Right hindlimb (tissue), 1 donor: ENCODE measurements around the gene NTM.

Experiments
- DNase-seq: peaks from one replicate; pipeline ENCODE4 v3.0.0-alpha.2; 2018

Gene NTM

DNA sequence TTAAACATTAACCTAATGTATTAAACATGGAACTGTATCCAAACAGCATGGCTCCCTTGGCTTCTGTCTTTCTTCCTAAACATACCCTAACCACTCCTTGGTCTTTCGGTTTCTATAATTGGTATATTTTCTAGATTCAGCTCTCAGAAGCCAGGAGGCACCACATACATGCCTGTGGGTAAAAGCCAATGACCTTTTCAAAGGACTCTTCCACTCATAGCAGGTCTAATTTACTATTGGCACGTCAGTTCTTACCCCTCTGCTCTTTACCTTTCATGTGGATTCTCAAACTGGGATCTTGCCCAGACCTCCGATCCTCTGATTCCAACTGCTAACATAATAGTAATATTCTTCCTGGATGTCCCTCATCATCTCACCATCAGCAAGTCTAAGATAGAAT is 835.1 kb downstream of the NTM start:
- DNase-seq = no peak

DNA sequence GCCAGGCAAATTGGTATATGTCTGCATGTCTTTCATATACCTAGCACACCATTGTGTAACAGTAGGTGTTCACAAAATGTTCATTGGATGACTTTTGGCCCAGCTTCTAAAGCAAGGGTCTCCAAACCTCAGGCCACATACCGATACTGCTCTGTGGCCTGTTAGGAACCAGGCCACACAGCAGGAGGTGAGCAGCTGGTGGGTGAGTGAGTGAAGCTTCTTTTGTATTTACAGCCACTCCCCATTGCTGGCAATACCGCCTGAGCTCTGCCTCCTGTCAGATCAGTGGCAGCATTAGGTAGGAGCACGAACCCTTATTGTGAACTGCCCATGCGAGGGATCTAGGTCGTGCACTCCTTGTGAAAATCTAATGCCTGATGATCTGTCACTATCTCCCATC is 836.6 kb downstream of the NTM start:
- no peak for DNase-seq

DNA sequence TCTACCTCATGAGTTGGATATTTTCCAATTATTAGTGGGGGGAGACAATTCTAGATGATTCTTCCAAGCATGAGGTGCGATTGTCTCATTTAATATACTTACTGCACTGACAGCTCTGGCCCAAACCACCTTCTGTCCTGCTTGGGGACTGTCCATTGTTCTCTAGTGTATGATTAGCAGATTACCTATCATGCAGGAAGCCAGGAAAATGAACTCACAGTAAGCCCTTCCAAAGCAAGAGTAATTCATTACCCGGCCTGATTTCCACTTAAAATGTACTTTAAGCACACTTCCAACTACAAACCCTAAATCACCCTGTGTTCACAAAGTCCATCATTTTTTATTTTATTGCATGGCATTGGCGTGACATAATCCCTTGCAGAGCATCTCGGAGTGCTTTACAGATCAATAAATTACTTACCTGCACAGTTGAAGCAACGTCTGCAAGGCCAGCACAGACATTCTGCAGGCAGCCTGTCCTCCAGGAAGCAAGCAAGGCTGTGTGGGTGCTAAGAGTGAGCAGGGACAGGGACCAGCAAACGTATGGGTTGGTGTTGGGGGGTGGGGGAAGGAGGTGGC is 838.2 kb downstream of the NTM start:
- DNase-seq = no peak

DNA sequence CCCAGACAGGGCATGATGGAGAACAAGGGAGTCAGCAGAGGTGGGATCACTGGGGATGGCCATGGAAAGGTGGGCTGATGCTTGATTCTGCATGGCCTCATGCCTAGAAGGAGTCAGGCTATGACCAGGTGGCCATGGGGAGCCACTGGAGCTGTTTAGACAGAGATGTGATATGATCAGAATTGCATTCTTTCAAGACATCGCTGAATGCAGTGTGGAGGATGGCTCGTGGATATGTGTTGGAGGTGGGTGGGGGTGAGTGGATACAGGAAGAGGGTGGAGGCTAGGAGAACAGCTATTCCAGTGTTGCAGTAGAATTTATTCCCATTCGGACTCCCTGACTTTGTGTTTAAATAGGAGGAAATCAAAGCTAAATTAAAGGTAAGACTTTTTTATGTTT is 841.1 kb downstream of the NTM start:
- DNase-seq = no peak

DNA sequence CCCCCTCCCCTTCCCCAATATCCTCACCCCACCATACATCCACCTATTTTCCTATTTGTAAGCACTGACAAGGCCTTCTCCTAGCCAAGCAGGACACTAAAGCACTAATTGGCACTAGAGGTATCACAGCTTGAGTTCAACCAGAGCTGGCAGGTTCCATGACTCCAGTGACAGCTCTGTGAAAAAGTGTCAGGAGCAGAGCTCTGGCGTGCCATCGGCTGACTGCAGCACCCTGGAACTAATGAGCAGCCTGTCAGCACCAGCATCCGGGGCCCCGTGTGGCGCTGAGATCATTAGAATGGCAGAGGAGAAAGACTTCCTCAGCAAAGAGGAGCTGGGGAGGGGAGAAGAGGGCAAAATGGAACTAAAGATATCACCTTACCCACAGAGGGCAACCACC is 847.4 kb downstream of the NTM start:
- DNase-seq = no peak

DNA sequence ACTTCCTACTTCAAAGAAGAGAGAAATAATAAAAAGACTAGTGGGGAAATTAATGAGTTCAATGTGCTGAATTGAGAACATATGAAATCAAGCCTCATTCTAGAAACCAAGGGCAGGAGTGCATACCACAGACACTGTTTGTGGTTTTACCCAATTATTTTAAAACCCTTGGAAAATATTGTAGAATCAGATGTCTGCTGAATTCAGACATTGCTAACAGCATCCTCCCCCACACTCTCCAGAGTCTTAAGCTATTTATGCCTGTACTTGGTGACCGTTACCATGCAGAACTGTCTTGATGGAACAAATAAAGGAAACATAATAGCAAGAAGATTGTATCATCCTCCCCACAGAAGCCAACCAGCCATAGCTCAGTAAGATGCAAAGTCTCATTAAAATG is 850.1 kb downstream of the NTM start:
- DNase-seq = peak; percentile 33

DNA sequence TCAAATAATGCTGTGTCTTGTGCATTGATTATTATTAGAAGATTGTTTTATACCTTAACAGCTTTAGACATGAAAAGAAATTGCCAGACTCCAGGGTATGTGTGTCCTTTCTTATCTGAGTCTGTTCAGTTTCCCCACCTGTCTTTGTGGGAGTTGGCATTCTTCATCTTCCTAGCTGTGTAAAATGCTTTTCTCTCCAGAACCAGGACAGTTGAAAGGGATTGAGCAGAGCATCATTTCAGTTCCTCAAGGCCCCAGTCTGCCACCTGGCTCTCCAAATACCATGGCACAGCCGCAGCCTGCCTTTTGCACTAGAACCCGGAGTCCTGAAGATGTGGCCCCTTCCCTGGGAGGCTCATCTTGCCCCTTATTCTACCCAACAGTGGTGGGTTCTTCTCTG is 851.9 kb downstream of the NTM start:
- DNase-seq = no peak

DNA sequence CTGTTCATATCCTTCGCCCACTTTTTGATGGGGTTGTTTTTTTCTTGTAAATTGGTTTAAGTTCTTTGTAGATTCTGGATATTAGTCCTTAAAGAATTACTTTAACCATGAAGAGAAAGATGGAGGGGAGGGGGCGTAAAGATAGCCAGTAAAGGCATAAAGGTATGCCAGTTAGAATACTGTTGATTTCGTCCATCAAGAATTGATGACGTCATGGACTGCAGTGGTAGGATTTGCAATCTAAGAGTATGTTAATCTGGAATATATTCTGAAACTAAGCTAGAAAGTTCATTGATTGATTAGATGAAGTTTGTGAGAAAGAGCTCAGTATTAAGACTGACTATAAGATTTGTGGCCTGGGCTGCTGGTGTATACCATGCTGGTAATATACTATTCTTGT is 856.1 kb downstream of the NTM start:
- DNase-seq = no peak

DNA sequence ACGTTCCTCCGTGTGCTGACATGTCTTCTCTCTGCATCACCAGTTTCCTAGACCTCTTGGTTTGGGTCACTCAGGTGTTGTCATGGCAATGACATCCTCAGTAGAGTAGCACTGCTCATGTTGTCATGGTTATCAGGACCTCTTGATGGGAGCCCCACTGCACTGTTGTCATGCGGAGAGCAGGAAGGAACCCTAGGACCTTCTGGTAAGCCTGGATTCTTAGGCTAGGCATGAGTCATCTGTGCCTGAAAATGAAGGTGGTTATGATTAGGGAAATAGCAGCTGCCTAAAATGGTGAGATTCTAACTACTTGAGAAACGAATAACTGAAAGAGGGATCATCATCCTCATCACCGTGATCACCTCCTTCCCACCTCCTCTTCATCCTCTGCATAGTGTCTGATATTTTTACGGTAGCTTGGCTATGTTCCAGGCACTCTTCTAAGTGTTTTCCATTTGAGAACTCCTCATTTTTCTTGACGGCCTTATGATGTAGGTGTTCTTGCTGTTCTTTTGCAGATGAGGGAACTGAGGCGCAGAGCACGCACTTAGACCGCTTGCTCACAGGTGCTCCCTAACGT is 858.4 kb downstream of the NTM start:
- no peak for DNase-seq

DNA sequence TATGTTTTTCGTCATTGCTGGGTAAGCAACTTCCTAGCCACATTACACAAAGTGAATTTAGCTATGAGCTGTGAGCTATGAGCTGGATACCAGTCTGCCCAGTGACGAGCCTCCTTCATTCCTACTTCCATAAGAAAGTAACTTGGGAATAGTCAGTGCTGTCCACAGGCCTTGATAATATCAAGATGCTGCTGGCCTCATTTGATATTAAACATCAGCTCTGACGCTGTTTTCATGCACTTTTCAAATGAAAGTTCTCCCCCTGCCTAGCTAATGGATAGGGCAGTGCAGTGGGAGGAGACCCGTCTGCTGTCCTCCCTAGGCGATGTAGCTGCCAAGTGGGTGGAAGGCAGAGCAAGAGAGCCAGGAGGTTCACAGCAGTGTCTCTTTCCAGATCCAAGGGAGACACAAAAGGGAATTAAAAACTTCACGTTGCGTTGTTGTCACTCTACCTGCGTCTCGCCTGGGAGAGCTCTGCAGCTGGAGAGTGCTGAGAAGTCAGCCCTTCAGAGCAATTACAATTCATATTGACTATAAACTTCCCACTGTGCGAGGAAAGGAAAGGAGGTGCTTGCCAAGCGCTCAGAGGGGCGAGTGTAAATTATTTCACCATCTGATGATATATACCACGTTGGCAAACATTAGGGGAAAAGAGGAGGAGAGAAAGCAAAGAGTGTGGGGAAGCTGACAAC is 861.4 kb downstream of the NTM start:
- no peak for DNase-seq

DNA sequence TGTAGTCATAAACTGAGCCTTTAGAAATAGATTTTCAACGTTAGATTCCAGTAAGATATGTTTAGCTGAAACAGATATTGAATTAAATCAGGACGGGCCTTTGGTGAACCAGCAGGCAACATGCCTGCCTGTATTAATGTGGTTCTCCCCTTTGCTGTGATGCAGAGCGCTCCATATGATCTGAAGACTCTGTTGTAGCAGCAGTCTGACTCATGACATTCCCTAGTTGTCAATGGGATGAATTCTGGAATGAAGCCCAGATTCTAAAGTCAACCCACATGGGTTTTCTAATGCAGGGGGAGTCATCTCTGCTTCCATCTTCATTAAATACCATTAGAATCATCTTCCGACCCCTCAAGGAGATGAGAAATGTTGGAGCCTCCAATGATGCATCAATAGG is 864.5 kb downstream of the NTM start:
- DNase-seq = no peak

DNA sequence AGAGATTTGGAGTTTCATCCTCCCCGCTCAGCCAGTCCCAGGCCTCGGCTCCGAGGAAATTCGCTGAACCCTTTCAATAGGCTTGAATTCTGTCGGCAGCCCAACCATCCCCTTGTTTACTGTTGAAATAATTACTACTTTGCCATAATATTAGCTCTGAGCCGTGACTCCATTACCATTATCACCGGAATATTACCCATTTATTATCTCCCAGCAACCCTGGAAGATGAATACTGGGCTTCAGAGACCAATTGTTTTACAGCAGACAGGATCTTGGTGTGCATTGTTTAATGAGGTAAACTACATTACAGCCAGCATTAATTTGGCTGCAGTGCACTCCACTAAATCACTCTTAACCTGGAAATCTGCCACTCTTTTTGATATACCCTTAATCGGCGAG is 867.4 kb downstream of the NTM start:
- no peak for DNase-seq

DNA sequence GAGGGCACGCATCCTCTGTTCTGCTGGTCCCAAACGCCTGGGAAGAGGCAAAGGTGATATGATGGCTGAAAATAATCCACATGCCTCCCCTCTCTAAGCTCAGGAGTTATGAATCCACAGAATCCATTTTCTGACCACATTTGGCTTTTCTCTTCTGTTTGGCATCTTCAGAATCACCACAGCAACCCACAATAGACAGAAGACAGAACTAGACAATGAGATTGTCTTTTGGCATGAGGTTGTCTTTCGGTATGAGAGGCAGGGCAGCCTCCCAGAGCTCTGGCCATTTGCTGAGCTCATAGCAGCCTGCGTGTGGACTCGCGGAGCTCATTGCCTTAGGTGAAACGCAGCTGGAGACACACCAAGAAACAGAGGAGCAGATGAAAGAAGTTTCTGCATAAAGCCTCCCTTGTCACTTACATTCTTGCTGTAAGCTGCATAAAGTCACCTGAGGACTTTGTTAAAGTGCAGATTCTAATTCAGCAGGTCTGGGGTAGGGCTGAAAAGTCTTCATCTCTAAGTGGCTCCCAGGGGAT is 868.0 kb downstream of the NTM start:
- no peak for DNase-seq

DNA sequence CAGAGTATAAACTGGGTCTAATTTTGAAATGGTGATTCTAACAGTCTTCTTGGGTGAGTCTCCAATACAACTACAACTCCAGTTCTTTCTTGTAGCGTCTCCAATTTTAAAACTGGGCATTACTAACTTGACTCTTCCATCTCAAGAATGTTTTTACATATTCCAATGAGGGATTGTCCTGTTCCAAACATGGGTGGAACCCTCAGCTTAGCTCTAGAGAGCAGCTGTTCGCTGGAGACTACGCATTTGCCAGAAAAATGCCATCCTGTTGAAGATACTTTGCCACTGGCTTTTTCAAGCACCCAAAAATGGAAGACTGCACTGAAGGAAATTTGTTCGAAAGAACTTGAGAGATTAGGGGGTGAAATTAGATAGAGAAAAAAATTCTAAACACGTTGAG is 870.0 kb downstream of the NTM start:
- no peak for DNase-seq

DNA sequence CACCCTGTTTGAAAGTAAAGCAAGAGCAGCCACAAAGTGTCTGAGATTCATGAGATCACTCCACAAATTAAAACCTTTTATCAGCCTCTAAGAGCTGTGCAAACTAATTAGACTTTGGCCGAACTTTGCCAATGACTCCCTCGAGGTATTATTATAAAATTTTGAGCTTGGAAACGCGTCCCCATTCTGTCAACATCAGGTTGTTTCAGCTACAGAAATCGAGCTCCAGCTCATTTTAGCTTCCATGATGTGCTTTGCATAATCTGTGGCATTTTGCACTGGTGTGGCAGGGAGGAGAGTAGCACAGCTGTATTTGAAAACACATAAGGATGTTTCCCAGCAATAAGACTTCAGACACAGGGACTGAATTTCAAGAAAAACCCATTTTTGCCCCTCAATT is 872.2 kb downstream of the NTM start:
- DNase-seq = no peak

DNA sequence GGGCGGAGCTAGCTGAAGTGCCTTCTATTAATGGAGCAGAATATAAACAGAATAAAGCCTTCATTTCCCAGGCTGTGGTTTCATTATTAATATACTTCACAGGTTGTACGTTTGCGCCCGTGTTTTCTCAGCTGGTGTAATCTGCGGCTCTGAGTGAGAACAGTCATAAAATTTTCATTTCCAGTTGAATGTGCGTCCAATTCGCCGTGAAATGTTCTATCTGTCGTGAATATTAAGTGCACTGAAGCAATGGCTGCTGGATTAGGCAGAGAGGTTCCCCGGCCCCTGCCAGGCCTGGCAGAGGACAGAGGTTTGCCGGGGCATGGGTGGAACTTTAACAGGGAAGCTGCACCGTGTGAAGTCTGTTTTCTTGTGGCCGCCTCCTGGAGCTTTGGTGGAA is 874.4 kb downstream of the NTM start:
- DNase-seq = no peak

DNA sequence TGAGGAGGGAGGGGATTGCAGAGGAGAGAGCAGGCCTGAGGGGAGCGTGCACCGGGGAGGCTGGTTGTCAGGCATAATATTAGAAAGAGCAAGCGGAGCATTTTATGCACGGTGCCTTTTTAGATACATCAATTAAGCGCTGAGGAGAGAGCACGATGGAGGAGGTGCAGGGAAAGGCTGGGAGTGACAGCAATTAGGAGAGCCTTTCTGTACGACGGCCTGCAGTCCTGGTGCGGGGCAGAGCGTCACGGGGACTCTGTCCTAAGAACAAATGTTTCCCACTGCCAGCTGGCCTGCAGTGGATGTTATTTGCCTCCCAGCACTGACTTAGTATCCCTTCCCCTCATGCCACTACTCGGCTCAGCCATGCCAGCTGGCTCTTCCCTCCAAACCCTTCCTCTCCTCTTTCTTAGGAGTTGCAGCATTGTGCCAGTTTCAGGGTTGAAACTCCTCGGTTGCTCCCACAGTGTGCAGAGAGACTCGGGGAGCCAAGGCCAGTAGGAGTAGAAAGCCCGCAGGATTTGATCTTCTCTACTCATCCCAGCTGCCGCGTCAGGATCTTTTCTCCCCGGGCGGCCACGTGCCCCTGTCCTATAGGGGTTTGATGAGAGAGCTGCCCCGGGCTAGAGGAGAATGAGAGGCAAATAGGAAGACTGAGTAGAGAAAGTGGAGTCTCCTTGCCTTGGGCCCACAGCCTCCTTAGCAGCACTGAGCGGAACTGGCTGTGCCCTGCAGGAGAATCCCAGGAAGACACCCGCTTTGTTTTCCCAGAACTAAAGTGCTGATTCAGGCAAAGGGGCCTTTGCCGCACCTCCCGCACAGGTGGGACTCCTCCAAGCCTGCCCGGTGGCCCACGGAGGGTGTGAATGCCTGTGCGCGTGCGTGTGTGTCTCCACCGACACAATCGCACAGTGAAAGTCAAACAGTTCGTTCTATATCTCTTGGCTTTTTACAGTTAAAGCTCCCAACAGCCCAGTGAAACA is 875.3 kb downstream of the NTM start:
- DNase-seq = no peak

DNA sequence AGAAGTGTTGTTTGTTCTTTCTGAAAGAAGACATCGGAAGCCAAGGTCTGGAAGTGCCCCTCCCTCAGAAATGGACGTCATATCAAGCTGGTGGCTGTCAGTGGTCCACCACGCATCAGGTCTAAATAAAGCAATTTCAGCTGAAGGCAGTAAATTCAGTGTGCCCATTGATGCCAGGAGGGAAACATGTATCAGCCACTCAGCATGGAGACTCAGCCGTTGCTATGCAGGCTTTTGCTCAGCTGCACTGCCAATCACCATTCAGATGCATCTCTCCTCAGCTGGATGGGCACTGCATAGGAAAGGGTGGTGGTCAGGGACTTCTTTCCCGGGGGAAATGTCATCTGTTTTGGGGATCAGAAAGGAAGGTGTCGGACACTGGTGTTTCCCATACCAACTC is 878.2 kb downstream of the NTM start:
- DNase-seq = no peak

DNA sequence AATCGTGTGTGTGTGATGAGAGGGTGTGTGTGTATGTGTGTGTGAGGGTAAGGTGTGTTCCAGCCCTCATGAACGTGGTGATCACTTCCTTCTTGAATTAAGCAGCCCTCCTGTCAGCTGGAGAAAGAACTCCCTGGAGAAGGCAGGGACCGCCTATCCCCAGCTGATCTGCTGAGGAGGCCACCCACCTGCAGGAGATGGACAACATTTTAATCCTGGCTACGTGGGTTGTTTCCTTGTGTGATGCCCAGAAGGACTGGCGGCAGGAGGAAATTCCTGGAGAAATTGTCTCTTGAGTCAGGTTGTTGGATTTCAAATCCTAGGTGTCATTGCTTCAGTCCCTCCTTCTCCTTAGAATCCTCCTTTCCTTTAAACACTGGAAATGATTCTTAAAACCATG is 878.8 kb downstream of the NTM start:
- no peak for DNase-seq

DNA sequence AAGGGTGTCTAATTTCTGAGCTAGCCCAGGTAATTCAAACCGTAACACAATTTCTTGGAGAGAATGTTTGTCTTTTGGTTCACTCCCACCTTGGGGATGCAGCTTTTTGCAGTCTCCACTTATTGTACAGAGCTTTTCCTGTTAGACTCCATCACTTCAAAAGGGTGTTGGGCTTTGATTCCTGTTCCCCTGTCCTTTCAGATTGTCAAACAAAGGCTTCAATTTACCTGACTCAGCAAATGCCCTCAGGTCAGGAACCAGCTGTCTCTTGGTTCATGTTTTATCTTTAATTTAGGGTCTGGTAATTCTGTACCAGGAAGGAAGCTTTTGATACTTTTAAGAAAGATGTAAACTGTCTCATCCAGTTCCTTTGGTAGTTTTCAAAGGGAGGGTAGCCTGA is 880.6 kb downstream of the NTM start:
- no peak for DNase-seq

DNA sequence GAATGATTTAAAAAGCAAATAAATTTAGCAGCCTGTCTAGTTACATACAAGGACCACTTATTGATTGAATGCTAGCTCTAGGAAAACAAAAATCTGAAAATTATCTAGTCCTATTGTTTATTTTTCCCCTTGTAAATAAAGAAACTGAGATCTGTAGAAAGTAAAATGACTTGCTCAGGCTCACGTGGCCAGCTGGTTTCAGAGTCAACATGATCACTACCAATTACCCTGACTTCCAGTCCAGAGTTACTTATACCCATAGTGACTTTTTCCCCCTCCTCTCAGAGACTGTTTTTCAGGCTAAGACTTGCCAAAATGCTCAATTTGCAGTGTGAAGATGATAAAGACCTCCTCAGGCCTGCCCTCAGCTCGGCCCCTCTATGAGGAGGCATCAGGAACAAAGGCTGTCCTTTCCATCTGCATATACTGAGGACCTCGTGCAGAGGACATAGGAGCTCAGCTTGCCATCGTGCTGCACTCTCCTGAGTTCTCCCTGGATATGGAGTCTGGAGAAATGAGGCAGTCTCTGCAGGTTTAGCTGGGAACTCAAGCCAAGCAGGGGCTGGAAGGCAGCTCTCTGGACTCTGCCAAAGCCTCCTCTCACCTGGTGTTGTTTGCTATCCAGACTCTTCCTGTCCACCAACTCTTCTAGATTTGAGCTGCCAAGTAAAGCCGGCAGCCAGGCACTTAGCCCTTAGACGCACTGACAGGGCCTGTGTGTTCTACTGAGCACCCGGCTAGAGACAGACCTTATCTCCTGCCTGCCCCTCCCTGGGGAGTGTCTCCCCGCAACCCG is 883.3 kb downstream of the NTM start:
- no peak for DNase-seq

DNA sequence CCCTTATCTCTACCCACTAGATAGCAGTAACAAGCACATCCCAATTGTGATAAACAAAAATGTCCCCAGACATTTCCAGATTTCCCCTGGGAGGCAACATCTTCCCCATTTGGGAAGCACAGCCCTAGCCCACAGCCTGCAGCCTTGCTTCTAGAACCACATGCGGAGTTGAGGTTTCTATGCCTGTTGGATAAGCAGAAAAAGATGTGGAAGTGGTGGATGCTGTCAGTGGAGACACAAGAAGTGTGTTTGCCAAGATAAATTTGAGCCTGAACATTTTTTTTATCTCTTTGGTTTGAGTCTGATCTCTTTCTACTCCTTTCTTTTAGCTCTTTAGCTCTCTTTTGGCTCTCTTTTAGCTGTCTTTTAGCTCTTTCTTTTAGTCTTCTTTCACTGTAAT is 884.5 kb downstream of the NTM start:
- DNase-seq = no peak
